ENCODE measurements around the gene ZFAND3.

- TF ChIP-seq CTCF (IDR thresholded peaks at IDR 0.05; ENCODE audit: borderline replicate concordance, extremely low read depth, low read length, poor library complexity, severe bottlenecking): no peak
- TF ChIP-seq EZH2 (IDR thresholded peaks at IDR 0.05; ENCODE audit: borderline replicate concordance, low read depth, low read length, severe bottlenecking): no peak
Observed at GRCh38 chr6:37894585-37894984, 75.1 kb downstream of the ZFAND3 start.
